Fibroblast of pulmonary artery (primary cell): ENCODE data around the gene GALNT7.

Experiments
- DNase-seq: peaks from one replicate; pipeline ENCODE4 v3.0.0-alpha.2; 2010; ENCODE audit warnings: low read depth
- H3K4me3 ChIP-seq: replicated peaks from 2 replicates; pipeline ENCODE4 v1.5.1; 2011; ENCODE audit warnings: low read depth, mild to moderate bottlenecking, control low read depth, low read length, moderate library complexity
- TF ChIP-seq, protein P1 (sequence below): IDR thresholded peaks from 2 replicates; pipeline ENCODE4 v1.5.1; 2011; ENCODE audit warnings: mild to moderate bottlenecking, control low read depth, low read length, inconsistent platforms; ENCODE audit errors: missing control alignments

The GALNT7 gene

DNA sequence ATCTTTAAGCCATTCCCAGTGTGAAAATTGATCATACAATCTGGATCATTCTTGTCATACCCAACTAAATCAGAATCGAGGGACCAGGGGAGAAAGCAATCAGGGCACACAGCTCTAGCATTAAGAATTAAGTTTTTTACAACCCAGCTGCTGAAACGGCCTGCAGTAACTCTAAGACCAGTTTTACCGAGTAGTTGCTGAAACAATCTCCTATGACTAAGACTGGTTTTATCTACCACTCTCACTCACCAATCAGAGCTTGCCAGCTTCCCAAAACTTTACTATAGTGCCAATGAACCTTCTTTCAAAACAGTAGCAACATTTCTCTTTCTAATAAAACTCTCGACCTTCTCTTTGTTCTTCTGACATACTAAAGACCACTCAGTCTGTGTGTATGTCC, 199.3 kb downstream of the GALNT7 start:
- peak overlapping the region; percentile 23 for H3K4me3 ChIP-seq
- DNase-seq, result peak; percentile 58
- TF ChIP-seq, protein P1, sequence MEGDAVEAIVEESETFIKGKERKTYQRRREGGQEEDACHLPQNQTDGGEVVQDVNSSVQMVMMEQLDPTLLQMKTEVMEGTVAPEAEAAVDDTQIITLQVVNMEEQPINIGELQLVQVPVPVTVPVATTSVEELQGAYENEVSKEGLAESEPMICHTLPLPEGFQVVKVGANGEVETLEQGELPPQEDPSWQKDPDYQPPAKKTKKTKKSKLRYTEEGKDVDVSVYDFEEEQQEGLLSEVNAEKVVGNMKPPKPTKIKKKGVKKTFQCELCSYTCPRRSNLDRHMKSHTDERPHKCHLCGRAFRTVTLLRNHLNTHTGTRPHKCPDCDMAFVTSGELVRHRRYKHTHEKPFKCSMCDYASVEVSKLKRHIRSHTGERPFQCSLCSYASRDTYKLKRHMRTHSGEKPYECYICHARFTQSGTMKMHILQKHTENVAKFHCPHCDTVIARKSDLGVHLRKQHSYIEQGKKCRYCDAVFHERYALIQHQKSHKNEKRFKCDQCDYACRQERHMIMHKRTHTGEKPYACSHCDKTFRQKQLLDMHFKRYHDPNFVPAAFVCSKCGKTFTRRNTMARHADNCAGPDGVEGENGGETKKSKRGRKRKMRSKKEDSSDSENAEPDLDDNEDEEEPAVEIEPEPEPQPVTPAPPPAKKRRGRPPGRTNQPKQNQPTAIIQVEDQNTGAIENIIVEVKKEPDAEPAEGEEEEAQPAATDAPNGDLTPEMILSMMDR, result no peak

DNA sequence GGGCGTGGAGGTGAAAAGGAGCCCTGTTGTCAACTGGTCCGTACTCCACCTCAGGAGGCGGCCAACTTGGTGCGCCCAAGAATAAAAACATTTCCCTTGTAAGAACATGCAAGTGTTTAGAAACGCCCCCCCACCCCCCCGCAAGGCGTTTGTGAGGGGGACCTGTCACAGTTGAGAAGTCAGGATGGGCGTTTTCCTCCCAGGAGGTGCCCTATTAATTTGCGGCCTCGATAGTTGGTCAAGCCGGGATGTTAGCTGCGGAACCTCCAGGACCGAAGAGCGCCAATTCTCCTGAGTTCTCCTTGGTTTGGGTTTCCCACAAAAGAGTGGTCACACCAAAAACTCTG, 201.5 kb downstream of the GALNT7 start:
- no peak for DNase-seq
- peak overlapping the region; percentile 75 for H3K4me3 ChIP-seq
- TF ChIP-seq, protein P1, result no peak

DNA sequence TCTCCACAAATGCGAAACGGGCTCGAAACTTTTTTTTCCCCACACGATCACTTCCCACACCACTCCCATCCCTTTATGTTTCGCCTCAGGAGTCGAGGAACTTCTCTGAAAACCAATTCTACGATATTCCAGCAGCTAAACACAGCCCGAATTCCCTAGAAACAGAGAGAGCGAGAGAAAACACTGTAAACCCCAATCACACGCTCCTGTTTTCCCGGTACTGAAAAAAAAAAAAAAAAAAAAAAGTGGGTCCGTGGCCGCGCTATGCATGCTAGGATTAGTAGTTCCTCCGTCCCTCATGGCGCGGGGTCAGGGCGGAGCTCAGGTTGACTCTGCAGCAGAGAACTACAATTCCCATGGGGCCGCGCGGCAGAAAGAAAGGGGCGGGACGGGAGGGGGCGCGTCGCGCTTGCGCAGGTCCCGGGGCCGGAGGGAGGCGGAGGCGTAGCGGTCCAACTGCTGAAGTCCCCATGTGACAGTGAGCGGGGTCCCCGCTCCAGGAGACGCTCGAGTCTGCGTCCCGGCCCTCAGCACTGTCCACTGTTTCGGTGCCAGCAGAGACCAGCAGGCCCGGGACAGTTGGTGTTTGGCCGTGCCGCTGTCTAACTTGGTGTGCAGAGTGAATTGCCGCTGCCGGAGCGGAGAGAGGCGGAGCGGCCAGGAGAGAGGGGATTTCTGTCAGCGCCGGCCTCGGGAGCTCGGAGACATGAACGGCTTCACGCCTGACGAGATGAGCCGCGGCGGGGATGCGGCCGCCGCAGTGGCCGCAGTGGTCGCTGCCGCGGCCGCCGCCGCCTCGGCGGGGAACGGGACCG, 202.1 kb downstream of the GALNT7 start, which contains the start of gene SAP30:
Gene SAP30 (plus strand): TSS at position 478 of the 815 bp plus-strand sequence. CDS start 229 bp downstream, at position 707.
- peak; percentile 99 for DNase-seq
- peak within 1 kb of the TSS; percentile 75 for H3K4me3 ChIP-seq
- TF ChIP-seq, protein P1, result no peak

DNA sequence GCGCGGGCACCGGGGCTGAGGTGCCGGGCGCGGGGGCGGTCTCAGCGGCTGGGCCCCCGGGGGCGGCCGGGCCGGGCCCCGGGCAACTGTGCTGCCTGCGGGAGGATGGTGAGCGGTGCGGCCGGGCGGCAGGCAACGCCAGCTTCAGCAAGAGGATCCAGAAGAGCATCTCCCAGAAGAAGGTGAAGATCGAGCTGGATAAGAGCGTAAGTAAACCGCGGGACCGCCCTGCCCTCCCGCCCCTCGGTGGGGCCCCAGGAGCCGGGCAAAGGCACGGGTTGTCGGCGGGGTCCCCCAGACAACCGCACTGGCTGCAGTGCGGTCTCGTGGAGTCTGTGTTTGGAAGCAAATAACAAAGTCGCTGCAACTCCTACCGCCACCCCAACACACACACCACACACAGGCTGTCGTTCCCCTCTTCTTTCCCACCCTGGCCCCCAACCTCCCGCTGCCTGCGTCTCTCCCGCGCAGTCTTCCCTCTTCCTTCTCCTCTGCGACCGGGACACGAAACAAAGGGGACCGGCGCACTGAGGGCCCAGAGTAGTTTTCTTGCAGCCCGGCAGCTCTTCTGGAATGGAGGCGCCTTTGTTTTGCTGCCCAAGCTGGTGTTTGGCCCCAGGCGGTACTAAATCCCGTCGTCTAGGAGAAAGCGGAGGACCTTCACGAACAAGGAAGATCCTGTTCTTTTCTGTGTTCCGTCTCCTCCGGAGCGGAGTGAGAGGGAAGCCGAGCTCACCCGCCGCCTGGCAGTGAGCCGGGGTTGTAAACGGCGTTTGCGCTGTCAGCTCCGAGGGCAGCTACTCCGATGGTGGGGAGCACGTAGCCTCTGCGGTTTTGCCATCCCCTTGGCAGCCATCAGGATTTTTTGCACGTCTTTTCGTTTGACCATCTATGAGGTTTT, 202.9 kb downstream of the GALNT7 start:
- TF ChIP-seq, protein P1, result no peak
- H3K4me3 ChIP-seq, result peak overlapping the region; percentile 75
- DNase-seq, result peak; percentile 78
